Glutamatergic neuron (in vitro differentiated cells): Measurements from ENCODE around the gene TPK1. TPM values are rescaled to one million over a fixed set of nuclear protein-coding genes. Genes with fewer than 3 reads are reported as not detected.

ENCODE experiments used
- DNase-seq: peaks from one replicate; pipeline ENCODE4 v3.0.0; 2022
- H3K27ac Mint-ChIP-seq: one replicate; pipeline ENCODE4 v1.8.0; 2020; ENCODE audit warnings: mild to moderate bottlenecking, mixed read lengths, inconsistent platforms; ENCODE audit not compliant: unreplicated experiment
- H3K27me3 Mint-ChIP-seq: one replicate; pipeline ENCODE4 v1.8.0; 2020; ENCODE audit warnings: mild to moderate bottlenecking, moderate library complexity, mixed read lengths, inconsistent platforms; ENCODE audit not compliant: unreplicated experiment
- H3K36me3 Mint-ChIP-seq: one replicate; pipeline ENCODE4 v1.8.0; 2020; ENCODE audit warnings: mild to moderate bottlenecking, mixed read lengths, inconsistent platforms; ENCODE audit not compliant: unreplicated experiment
- H3K4me1 Mint-ChIP-seq: one replicate; pipeline ENCODE4 v1.8.0; 2020; ENCODE audit warnings: mild to moderate bottlenecking, low read depth, mixed read lengths, inconsistent platforms; ENCODE audit not compliant: unreplicated experiment
- H3K4me3 Mint-ChIP-seq: one replicate; pipeline ENCODE4 v1.8.0; 2020; ENCODE audit warnings: mild to moderate bottlenecking, mixed read lengths, inconsistent platforms; ENCODE audit not compliant: unreplicated experiment
- H3K9me3 Mint-ChIP-seq: one replicate; pipeline ENCODE4 v1.8.0; 2020; ENCODE audit warnings: mild to moderate bottlenecking, moderate library complexity, mixed read lengths, inconsistent platforms; ENCODE audit not compliant: unreplicated experiment
- CTCF ChIP-seq: fragments of 200-600 bp; sonication (generic); IDR thresholded peaks from one replicate; pipeline ENCODE4 v1.5.0; 2021; ENCODE audit not compliant: partially characterized antibody, unreplicated experiment
- total RNA-seq: library from RNA; stranded (reverse); fragmentation: NEBNext Ultra II Directional; extraction: Animal tissue kit (Norgen Biotek cat#: 25700); gene quantifications from one replicate; pipeline ENCODE4 v1.2.1, GENCODE V29; 2021; ENCODE audit not compliant: unreplicated experiment

TPK1 gene
- total RNA-seq, 1 donor from 2014 or later, result 2.6 TPM

- Mint-ChIP-seq H3K4me1 (peaks cover 5% of the 10 kb centered on the region), H3K36me3 (peaks cover 5% of the 10 kb centered on the region), H3K27ac (no peak overlapping the region), H3K27me3 (no peaks in the 10 kb centered on the region), H3K4me3 (no peak overlapping the region), H3K9me3 (no peaks in the 10 kb centered on the region)
- DNase-seq, result no peak
- no peak for TF ChIP-seq CTCF
Observed at GRCh38 chr7:144713850-144714249, 122.0 kb downstream of the TPK1 start.

DNA sequence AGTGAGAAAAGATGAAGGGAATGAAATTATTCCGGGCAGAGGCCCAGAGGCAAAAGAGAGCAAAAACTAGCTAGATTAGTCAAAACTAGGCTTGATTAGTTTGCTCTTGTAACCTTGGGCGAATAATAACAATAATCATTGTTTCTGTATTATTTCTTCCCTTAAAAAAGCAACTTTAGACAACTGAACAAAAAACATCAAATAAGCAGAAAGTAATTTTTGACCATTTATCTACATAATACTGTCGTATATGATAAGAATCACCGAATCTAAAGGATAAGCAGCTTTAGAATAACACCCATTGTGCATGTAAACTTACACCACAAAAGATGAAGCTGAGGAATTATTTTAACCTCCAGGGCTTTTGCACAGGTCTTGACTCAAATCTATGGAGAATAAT lies 125.1 kb downstream of the TPK1 start:
- no peak overlapping the region for H3K4me3 Mint-ChIP-seq
- no peak overlapping the region for H3K27ac Mint-ChIP-seq
- no peaks in the 10 kb centered on the region for H3K9me3 Mint-ChIP-seq
- TF ChIP-seq CTCF, result no peak
- H3K4me1 Mint-ChIP-seq, result peaks cover 5% of the 10 kb centered on the region
- no peaks in the 10 kb centered on the region for H3K36me3 Mint-ChIP-seq
- no peaks in the 10 kb centered on the region for H3K27me3 Mint-ChIP-seq
- DNase-seq, result no peak

DNA sequence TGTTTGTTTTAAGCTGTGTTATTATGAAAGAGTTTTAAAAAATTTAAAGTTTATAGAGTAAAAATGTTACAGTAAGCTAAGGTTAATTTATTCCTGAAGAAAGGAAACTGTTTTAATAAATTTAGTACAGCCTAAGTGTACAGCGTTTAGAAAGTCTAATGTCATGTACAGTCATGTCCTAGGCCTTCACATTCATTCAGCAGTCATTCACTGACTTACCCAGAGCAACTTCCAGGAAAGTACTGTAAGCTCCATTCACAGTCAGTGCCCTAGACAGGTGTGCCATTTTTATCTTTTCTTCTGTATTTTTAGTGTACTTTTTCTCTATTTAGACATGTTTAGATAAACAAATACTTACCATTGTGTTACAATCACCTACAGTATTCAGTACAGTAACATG lies 126.8 kb downstream of the TPK1 start:
- Mint-ChIP-seq H3K4me1 (no peaks in the 10 kb centered on the region), H3K9me3 (no peaks in the 10 kb centered on the region), H3K4me3 (no peak overlapping the region), H3K36me3 (no peaks in the 10 kb centered on the region), H3K27ac (no peak overlapping the region), H3K27me3 (no peaks in the 10 kb centered on the region)
- TF ChIP-seq CTCF, result no peak
- DNase-seq, result no peak

- H3K36me3 Mint-ChIP-seq, result no peaks in the 10 kb centered on the region
- H3K27me3 Mint-ChIP-seq, result no peaks in the 10 kb centered on the region
- peaks cover 2% of the 10 kb centered on the region for H3K9me3 Mint-ChIP-seq
- no peak for DNase-seq
- H3K4me1 Mint-ChIP-seq, result no peaks in the 10 kb centered on the region
- no peak for TF ChIP-seq CTCF
- H3K4me3 Mint-ChIP-seq, result no peak overlapping the region
- H3K27ac Mint-ChIP-seq, result no peak overlapping the region
Observed at GRCh38 chr7:144691240-144691639, 144.6 kb downstream of the TPK1 start.

- H3K4me1 Mint-ChIP-seq, result no peaks in the 10 kb centered on the region
- no peak for TF ChIP-seq CTCF
- H3K27me3 Mint-ChIP-seq, result peaks cover 2% of the 10 kb centered on the region
- no peaks in the 10 kb centered on the region for H3K9me3 Mint-ChIP-seq
- DNase-seq, result no peak
- no peak overlapping the region for H3K27ac Mint-ChIP-seq
- no peaks in the 10 kb centered on the region for H3K36me3 Mint-ChIP-seq
- no peak overlapping the region for H3K4me3 Mint-ChIP-seq
Observed at GRCh38 chr7:144682581-144683280, 153.1 kb downstream of the TPK1 start.
